D341Med (cell line): ENCODE measurements around the gene AK3.
"Not testable (repeated sequence)": the region's sequence is repeated elsewhere in the genome, so short reads cannot be mapped to it uniquely, and the experiment has no call there.

Experiments used
- DNase-seq: peaks from one replicate; pipeline ENCODE4 v3.0.0; 2012; ENCODE audit warnings: low spot score

AK3 gene

DNA sequence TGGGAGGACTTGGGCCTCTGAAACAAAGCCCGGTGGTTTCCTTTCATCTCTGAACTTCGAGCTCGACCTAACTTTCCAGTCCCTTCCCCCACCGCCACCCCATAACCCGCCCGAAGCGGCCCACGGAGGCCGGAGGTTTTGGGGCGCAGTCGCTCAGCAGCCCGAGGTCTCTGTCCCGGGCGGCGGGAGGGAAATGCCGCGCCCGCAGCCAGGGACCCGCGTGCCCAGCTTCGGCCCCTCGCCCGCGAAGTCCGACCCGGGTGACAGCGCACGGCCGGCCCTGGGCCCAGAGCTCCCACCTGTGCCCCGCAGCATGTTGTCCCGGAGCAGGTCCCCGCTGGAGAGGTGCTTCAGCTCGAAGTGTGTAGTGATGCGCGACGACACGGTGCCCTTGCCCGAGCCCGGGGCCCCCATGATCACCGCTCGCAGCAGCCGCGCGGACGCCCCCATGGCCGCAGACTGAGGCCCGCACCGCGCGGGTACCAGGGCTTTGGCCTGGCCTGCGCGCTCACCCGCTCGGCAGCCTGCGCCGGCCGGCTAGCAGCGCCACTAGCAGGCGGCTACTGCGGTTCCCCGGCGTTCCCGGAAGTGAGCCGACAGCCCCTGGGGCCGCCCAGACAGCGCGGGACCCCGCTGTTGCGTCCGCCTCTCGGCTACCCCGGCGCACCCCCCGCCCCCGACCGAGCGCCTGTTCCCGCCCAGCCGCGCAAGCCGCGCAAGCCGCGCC, at the start of gene AK3:
TSS of gene AK3 (minus strand) at position 565 of the 727 bp plus-strand sequence. CDS start at position 450, 115 bp downstream.
- DNase-seq = peak; percentile 94

DNA sequence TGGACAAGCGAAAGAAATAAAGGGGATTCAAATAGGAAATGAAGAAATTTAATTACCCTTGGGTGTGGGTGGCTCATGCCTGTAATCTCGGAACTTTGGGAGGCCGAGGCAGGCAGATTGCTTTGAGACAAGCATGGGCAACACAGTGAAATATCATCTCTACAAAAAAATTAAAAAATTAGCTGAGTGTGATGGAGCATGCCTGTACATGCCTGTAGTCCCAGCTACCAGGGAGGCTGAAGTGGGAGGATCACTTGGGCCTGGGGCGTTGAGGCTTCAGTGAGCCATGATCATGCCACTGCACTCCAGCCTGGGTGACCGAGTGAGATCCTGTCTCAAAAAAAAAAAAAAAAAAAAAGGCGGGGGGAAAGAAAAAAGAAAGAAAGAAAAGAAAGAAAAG, 47.7 kb upstream of the AK3 start:
- no peak for DNase-seq

DNA sequence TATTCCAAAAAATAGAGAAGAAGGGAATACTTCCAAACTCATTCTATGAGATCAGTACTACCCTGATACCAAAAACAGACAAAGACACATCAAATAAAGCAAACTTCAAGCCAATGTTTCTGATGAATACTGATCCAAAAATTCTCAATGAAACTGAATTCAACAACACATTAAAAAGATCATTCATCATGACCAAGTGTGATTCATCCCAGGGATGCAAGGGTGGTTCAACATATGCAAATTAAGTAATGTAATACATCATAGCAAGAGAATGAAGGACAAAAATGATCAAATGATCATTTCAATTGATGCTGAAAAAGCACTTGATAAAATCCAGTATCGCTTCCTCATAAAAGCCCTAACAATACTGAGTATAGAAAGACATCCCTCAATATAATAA, 46.9 kb upstream of the AK3 start:
- DNase-seq = no peak

DNA sequence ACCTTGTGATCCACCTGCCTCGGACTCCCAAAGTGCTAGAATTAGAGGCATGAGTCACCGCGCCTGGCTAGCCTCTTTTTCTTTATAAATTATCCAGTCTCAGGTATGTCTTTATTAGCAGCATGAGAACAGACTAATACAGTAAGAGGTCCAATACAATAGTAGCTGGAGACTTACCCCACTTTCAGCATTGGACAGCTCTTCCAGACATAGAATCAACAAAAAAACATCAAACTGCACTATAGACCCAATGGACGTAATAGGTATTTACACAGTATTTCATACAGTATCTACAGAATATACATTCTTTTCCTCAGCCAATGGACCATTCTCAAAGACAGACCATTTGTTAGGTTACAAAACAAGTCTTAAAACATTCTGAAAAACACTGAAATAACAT, 45.6 kb upstream of the AK3 start:
- no peak for DNase-seq

DNA sequence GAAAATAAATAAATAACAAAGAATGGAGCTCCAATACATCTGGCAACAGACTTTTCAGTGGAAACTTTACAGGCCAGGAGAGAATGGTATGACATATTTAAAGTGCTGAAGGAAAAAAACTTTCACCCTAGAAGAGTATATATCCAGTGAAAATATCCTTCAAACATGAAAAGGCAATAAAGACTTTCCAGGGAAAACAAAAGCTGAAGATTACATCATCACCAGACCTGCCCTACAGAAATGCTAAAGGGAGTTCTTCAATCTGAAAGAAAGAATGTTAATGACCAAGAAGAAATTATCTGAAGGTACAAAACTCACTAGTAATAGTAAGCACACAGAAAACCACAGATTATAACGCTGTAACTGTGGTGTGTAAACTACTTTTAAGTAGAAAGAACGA, 43.4 kb upstream of the AK3 start:
- no peak for DNase-seq

DNA sequence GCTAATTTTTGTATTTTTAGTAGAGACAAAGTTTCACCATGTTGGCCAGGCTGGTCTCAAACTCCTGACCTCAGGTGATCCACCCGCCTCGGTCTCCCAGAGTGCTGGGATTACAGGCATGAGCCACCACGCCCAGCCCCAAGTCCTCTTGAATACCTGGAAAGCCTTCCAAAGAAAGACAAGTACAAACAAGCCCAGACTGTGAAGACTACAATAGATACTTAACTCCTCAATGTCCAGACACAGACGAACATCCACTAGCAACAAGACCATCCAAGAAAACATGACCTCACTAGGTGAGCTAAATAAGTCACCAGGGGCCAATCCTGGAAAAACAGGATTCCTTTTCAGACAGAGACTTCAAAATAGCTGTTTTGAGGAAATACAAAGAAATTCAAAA, 42.2 kb upstream of the AK3 start:
- not testable (repeated sequence) for DNase-seq

DNA sequence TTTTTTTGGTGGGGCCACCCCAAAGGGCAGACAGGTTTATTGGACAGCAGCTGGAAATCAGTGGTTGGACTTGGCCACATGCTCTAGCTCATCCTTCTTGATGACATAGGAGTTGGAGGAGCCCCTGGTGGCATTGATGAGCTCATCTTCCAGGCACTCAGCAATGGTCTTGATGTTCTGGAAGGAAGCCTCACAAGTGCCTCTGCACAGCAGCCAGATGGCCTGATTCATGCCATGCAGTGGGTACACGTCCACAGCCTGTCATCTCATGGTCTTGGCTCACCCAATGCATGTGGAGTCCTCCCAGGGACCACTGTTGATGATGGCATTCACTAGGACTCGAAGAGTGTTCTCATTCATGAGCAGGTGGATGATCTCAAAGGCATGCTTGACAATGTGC, 40.4 kb upstream of the AK3 start:
- no peak for DNase-seq

DNA sequence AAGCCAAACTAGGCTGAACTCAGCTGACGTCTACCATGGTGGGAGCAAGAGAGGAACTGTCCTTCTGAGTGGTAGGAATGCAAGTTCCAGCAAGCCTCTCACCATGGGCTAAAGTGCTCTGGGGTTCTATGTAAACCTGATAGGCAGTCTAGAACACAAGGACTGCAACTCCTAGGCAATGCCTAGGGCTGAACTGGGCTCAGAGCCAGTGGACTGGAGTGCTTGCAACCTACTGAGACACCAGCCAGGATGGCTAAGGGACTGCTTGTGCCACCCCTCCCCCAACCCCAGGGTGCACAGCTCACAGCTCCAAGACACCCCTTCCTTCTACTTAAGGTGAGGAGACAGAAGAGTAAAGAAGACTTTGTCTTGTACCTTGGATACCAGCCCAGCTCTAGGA, 39.6 kb upstream of the AK3 start:
- DNase-seq = no peak

DNA sequence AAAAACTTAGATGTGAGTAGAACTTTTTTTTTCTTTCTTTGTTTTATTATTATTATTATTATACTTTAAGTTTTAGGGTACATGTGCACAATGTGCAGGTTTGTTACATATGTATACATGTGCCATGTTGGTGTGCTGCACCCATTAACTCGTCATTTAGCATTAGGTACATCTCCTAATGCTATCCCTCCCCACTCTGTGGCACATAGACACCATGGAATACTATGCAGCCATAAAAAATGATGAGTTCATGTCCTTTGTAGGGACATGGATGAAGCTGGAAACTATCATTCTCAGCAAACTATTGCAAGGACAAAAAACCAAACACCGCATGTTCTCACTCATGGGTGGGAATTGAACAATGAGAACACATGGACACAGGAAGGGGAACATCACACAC, 34.0 kb upstream of the AK3 start:
- not testable (repeated sequence) for DNase-seq

DNA sequence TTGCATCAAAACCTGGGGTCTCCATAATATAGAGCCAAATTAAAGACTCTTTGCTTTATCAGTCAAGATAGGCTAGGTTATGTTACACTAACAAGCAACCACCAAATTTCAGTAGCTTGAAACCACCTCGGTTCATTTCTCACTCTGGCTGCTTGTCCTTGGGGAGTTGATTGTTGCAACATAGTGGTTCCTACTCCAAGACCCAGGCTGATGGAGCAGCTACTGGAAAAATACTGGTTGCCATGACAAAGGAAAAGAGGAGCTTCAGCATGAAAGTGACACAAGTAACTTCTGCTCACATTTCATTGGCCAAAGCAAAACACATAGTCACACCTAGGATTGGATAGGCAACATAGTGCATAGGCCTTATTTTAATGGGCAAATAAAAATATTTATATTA, 33.2 kb upstream of the AK3 start:
- DNase-seq = no peak

DNA sequence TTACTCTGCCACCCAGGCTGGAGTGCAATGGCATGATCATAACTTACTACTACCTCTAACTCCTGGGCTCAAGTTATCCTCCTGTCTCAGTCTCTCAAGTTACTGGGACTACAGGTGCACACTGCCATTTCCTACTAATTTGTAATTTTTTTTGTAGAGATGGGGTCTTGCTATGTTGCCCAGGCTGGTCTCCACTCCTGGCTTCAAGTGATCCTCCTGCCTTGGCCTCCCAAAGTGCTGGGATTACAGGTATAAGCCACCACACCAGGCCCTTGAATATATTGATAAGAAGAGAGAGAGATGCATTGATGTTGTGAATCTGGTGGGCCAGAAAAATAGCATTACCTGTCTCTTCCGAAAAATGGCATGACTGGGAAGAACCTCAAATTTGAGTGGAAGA, 30.8 kb upstream of the AK3 start:
- DNase-seq = no peak

DNA sequence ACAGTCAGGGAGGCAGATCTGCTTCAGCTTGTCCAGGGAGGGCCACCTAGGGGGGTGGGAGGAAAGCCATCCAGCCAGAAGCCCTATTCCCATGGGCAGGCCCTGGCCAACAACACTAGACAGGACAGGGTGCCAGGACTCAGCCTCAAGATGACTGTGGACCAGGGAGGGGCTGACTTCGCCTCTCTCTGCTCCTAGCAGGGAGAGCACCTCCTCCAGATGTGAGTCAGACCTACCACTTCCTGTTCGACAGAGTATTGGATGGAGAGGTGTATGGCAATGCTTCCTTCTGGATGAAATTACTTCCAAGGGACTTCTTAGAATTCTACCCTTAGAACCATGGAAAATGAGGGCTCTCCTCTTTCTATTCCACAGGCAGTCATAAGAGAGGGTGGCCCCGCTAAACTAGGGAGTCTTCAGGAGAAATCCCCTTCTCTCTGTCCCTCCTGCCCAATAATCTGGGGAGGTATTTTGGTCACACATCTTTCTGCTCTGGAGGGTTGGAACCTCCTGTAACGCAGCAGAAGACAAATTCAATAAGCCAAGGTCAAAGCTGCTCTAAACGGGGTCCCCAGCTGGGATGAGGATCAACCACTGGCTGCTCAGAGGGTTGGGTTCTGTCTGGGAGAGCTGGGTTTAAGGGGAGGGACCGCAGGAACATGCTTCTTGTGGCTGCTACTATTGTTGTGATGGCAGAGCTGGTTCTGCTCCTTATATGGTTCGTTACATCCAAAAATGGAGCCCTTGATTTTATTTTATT, 28.5 kb upstream of the AK3 start:
- DNase-seq = no peak

DNA sequence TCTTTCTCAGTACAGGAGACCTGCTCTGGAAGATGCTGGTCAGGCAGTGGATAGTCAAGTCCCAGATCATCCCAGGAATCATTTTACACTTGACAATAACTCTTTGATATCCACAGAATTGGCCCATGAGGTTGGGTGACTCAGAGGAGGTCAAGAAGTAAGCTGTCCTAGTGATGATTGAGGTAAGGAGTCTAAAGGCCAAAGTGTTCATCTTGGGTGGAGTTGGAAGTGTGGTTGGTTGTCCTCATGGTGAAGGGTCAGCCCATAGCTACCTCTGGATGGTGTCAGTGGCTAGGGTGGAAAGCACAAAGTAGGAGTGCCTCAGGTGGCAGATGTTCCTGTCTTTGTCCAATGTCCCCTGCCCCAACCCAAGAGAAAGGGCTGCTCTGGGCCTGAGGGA, 27.7 kb upstream of the AK3 start:
- no peak for DNase-seq

DNA sequence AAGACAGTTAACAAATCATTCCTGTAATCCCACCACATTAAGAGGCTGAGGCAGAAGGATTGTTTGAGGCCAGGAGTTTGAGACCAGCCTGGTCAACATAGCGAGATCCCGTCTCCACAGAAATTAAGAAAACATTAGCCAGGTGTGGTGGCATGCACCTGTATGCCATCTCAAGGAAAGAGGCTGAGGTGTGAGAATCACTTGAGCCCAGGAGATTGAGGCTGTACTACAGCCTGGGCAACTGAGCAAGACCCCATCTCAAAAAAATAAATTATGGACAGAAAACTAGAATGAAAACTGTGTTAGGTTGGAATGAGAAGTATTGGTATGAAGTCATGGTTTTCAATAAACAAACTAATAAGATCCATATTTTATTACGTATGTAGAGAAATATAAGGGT, 23.0 kb upstream of the AK3 start:
- DNase-seq = no peak

DNA sequence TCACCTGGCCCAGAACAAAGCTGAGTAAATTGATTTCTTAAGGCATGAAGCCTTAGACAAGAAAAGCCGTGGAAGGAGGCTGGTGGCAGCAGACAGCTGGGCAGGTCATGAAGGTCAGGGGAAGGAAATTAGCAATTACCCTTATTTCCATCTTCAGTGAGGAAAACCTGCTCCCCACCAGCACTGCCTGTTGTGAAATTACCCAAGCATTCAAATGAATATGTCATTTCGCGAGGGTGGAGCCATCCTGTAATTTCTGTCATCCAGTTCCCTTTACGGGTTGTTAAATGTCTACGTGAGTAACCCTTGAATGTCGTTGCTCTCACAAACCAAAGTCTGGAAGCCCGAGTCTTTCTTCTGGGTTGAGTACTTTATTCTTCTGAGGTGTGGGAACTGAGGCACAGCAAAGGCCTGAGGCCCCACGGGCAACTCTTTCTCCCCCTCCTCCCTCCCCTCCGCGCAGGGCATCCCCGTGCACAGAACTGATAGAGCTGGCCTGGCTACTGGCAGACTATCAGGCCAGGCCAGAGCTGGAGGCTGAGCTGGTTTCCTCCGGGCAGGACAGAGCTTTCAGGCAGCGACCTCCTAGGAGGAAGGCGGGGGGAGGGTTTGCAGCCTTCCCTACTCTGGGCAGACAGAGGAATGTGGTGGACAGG, 22.0 kb upstream of the AK3 start:
- DNase-seq = no peak

DNA sequence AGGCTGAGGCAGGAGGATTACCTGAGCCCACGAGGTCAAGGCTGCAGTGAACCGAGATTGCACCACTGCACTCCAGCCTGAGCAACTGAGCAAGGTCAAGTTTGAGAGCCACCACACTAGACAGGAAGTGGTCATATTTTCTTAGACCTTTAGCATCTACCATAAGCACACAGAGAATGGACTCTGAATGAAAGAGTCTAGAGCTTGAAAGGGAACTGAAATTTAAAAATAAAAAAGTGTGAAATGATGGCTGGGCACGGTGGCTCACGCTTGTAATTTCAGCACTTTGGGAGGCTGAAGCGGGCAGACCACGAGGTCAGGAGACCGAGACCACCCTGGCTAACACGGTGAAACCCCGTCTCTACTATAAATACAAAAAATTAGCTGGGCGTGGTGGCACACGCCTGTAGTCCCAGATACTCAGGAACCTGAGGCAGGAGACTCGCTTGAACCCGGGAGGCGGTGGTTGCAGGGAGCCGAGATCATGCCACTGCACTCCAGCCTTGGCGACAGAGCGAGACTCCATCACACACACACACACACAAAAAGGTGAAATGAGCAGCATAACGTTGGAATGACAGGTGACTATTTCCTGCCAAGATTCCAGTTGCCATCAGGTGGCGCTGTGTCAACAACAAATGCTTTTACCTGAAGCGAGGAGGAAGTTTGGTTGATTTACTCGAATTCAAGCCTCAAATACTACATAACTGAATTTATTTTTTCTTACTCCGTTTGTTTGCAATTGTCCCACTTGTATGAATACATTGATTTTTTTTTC, 21.3 kb upstream of the AK3 start:
- DNase-seq = peak; percentile 66

DNA sequence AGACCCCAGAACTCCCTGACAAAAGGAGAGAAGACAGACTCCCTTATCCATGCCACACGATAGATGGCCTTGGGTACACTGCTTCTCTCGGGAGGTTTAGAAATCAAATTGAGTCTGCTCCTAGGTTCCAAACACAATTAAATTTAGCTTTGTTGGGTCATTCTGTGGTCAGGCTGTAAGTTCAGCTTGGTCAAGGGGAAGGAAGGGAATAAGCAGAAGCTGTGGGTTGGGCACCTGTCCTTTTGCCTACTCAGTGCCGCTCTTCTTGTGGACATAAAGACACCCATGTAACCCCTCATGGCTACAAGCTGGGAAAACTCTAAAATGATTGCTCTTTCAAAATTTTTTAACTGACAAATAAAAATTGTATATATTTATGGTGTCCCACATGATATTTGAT, 19.1 kb upstream of the AK3 start:
- no peak for DNase-seq

DNA sequence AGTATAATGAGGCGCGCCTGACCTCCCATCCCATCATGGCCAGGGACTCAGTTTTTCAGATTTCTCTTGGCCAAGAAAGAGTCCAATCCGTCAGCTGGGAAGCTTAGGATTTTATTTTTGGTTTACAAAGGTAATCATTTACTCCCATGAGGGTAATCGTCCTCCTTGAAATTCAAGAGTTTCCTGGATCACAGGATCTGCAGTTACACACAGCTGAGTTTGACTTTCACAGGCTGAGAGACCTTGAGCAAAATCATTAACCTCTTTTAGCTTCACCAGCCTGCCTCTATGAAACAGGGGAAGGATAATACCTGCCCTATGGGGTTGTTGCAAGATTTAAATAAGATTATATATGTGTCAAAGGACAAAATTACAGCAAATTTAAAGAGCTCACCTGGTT, 15.4 kb upstream of the AK3 start:
- DNase-seq = no peak

DNA sequence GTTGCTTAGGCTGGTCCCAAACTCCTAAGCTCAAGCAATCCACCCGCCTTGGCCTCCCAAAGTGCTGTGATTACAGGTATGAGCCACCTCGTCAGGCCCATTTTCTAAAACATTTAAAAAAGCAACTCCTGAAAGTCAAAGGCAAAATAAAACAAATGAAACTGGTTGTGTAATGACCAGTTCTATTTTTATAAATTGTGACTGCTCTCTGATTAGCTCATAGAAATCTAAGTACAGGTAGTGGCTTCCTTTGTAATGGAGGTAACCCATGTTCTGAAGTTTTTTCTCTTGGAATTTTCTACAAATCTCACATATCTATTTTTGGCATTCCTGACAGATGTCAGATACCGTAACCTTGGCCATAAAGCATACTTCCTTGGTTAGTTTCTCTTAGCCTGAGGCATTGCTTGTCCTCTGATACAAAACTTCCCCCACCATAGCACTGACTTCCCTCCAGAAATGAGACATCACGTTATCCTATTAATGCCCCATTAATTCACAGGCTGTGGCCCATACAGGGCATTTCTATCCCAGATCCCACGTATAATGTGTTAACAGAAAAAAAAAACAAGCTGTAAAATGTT, 14.1 kb upstream of the AK3 start:
- DNase-seq = no peak

DNA sequence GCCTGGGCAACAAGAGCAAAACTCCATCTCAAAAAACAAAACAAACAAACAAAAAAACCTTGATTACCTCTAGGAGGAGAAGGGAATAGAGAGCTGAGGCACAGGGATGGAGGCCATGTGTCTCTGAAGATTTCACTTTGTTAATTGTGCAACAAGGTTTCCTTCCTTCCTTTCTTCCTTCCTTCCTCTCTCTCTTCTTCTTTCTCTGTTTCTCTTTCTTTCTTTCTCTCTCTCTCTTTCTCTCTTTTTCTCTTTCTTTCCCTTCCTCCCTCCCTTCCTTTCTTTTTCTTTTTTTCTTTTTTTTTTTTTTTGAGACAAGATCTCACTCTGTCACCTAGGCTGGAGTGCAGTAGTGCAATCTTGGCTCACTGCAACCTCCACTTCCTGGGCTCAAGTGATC, 13.5 kb upstream of the AK3 start:
- not testable (repeated sequence) for DNase-seq

DNA sequence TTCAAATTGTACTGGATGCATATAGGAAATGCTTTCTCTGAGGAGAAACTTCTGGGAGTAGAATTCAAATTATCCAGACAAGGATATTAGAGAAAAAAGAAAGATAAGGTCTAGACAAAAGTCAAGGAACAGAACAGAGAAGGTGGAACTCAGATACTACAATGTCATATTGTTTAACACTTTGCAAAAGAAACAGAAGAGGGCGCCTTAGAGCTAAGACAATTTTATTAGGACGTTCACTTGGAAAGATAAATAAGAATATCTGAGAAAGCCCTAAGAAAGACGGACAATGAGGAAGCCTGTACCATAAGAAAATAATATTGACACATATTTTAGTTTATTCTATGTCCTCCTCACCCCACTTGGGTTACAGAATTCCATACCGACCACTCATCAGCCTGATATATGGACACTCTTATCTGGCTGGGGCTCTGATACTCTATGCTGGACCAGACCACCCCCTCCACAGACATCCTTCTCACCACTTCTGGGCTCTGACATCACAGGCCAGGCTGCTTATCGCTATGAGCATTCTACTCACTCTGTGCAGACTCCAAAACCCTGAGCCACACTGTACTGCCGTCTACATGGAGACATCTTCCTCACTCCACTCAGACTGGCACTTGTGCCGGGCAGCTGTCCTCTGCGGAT, 9.1 kb upstream of the AK3 start:
- no peak for DNase-seq

DNA sequence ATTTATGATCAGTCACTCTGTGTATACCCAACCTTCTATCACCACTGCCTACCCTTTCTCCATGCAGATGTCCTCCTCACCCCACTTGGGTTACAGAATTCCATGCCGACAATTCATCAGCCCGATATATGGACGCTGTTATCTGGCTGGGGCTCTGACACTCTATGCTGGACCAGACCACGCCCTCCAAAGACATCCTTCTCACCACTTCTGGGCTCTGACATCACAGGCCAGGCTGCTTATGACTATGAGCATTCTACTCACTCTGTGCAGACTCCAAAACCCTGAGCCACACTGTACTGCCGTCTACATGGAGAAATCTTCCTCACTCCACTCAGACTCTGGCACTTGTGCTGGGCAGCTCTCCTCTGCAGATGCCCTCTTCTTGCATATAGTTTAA, 7.6 kb upstream of the AK3 start:
- no peak for DNase-seq
